GM21528 (cell line): ENCODE data around the gene VPS13D.
"Not testable (repeated sequence)": the region's sequence is repeated elsewhere in the genome, so short reads cannot be mapped to it uniquely, and the experiment has no call there.

ENCODE experiments used
- ATAC-seq: cut with Tn5 transposase; IDR thresholded peaks from one replicate; pipeline ENCODE4 v1.9.1; 2021; ENCODE audit warnings: mild to moderate bottlenecking, moderate library complexity; ENCODE audit not compliant: unreplicated experiment, low FRiP score

Gene VPS13D

DNA sequence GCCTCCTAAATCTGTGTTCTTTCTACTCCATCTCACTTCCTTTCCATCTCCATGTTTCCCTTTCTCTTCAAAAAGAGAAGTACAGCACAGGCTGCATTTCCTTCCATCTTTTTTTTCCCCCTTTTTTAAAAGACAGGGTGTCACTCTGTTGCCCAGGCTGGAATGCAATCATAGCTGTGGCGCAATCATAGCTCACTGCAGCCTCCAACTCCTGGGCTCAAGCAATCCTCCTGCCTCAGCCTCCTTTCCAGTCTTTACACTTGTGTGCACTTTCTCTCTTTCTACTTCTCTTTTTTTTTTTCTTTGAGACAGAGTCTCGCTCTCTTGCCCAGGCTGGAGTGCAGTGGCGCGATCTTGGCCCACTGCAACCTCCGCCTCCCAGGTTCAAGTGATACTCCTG is 95.1 kb downstream of the VPS13D start:
- not testable (repeated sequence) for ATAC-seq

DNA sequence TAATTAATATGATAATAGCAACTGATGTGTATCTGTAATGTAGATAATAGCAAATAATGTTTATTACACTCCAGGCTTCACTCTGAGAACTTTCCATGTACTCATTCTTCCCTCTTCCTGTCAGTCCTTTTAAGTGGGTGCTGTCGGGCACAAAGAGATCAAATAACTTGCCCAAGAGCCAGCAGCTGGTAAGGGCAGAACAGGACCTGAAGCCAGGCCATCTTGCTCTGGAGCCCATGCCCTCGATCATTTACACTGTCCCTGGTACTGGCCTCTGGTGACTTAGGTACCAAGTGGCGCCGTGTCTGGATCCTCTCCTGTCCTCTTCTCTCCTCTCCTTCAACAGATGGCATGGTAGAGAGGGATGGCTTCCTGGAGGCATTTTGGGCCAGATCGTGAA is 97.2 kb downstream of the VPS13D start:
- ATAC-seq: no peak

DNA sequence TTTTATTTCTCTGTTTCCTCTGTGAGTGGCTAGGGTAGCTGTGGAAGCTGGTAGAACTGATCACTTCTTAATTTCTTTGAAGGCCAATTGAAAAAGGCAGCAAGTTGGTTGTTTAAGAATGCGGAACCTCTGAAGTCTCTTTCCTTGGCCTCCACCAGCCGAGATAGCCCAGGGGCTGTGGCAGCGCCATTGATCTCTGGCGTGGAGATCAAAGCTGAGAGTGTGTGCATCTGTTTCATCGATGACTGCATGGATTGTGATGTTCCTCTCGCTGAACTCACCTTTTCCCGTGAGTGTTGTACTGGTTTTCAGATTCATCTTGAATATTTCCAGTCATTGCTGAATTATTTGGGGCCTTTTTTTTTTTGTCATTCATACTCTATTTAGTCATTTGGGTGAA is 97.7 kb downstream of the VPS13D start:
- no peak for ATAC-seq

DNA sequence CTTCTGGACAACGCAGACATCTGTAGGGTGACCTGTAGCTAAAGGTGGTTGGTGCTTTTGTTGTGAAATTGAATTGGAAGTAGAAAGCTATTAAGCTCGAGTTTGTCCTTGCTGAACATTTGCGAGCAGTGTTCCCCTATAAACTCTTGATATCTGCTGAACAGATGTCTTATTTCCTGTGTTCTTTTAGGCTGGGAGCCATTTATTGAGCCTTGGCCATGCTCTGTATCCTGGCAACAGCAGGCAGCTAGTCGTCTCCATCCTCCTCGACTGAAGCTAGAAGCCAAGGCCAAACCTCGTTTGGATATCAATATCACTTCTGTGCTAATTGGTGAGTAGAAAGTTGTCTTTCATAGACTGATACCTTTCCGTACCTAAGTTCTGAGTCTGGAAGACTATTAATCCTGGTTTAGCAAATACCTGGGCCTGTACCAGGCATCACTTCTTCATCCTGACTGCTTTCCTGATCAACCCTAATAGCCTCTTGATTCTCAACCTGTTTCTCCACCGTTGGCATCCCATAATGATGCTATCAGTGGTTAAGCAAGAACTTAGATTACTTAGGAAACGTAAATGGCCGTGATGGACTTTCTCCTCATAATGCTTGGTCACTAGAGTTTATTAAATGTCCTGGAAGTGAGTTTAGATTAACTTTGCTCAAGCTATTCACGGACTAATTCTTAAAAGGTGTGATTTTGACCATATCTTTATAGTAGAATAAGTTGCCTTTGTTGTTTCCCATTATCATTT is 103.4 kb downstream of the VPS13D start:
- no peak for ATAC-seq

DNA sequence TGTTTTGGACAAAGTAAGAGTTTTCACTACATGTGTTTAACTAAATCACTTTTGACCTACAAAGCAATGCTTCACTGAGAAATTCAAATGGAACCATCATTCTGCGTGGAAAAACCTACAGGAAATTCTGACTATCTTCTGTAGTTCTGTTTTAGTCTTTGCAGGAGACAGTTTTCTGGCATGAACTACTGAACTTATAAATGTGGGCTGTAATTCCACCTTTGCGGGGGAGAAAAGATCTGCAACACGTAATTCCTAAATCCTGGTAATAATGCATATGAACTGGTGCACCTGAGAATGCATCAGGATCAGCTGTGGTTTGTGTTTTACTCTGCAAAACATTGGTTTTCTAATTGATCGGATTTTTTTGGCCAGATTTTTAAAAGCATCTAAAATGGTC is 106.0 kb downstream of the VPS13D start:
- ATAC-seq: no peak

DNA sequence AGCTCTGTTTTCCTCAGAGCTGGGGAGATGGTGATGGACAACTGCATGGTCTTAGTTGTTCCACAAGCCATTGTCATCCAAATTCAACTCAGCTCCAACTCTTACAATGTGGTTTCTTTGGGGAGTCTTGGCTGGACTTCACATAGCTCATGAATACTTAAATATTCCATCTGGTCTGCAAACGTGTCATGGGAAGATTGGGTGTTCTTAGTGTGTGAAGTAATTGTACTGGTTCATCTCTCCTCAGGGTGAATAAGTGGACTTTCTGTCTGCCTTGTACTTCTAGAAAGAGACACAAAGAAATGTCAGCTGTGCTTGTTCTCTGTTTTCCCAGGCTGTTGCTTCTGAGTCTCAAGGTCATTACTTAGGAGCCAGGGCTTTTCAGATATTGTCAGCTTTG is 106.6 kb downstream of the VPS13D start:
- ATAC-seq: no peak

DNA sequence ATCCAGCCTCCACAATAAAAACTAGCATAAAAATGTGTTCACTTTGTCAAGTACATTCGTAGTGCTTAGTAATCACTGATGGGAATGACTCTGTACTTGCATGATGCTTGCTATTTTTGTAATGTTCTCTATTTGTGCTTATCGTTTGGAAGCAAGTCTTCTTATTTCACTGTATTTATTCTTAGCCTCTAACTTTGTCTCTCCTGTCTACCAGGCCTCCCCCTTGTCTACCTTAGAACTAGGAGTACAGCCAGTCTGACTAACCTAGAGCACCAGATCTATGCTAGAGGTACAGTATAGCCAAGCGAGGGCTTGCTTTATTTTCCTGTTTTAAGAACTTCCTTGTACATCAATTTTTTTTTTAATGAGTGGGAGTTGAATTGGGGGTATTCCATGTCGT is 108.2 kb downstream of the VPS13D start:
- ATAC-seq: no peak

DNA sequence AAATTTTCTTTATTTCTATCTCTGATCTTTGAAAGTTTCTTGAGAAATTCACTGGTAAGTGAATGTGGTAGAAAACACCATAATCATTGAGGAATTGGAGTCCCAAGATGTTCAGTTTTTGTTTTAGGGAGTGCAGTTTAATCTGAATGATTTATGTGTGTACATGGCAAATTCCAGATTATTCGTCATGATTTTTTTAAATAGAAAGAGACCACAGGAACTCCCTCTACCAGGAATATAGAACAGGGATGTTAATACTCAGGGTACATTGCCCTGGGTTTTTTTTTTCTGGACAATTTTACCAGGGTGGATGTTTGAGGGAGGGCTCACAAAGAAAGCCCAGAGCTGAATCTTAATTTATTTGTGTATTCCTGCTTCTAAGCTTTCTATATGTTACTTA is 109.0 kb downstream of the VPS13D start:
- ATAC-seq: no peak

DNA sequence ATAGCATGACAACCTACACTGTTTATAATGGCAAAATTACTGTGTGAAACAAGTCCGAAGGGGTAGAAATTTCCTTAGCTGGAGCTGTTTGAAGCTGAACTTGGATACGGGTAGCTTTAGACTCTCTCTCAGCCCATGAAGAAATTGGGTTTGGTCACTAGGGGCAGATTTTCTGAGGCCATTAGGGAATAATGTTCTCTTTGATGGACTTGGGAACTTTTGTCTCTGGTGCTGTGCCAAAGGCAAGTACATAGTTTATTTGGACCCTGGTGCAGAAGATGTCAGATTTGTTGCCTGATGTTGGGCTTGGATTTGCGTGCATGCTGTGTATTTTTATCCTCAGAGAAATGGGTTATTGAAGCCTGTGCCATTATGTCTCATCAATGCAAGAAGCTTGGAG is 109.6 kb downstream of the VPS13D start:
- ATAC-seq: no peak

DNA sequence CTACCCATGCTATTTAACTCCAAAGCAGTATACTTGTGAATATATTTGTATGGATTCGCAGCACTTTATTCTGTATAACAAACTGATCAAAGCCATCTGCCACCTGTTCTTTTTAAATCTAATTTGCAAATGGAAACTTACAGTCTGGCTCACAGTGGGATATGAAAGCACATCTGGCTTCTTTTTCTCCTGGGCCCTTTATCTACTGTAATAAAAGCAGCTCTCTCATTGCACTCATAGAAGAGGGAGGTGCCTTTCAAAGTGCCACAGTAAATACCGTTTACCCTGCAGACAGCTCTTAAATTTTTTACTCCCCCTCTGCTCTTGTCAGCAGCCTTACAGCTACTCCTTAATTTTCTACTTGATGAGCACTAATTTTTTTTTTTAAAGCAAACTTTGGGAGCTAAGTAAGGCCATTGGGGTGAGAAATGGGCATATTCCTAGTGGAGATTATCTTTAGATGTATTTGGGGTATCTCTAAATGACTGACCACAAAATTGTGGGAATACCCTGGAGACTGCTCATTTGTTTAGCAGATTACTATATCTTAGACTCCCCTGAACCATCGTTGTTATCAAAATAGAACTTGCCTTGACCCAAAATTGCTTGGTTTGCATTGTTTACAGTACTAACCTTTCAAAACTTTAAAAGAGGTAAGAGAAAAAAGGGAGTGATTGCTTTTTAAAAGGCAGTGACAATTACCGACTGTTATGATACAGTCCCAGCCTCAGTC is 110.1 kb downstream of the VPS13D start:
- ATAC-seq: no peak

DNA sequence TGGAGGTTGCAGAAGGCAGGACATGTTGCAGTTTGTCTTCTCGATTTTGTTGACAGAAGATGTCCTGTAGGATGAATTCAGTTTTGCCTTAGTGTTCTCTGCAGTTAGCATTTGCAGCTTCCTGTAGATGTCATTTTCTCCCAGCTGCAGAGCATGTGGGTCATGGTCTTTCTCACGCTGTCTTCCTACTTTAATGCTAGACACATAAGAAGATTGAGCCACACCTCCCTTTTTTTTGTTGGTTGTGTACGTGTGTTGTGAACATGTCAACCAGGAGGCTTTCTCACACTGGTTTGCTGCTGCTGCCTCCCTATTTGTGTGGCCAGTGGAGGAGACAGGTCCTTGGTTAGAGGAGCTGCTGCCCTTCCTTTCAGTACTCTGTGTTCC is 110.7 kb downstream of the VPS13D start:
- ATAC-seq: no peak

DNA sequence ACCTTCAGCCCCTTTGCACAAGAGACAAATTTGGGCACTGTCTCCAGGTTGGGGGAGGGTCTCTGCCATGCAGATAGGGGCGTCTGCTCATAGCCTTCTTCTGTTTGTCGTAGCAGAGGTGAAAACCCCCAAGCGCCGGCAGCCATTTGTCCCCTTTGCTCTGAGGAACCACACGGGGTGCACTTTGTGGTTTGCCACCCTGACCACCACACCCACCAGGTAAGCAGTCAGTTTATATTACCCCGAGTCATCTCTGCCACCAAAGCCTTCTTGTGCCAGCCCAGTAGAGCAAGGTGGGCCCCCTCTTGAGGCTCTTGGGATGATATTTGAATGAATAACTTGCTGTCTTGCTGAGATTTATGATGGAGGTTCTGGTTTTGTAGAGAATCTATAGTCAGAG is 111.8 kb downstream of the VPS13D start:
- ATAC-seq: no peak

DNA sequence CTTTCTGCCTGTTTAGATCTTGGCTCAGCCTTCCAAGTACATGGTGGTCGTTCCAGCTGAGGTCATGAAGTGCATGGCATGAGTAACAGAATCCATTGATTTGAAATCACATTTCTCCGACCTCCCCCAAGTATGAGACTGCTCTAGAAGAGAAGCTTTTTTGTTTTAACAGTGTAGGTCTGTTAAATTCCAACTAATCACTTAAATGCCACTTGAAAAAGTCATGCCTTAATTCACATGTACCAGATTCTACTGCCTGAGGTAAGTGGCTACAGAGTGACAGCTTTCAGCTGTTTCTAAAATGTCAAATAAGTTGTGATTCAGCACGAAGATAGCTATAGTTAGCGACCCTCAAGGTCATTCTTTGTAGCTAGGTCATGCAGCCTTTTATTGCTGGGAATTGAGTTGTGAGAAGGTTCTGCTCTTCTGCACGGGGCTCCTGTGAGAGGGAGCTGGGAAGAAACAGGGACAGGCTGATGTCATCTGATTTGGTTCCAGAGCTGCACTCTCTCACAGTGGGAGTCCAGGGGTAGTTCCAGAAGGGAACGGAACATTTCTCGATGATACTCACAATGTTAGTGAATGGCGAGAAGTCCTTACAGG is 112.7 kb downstream of the VPS13D start:
- no peak for ATAC-seq

DNA sequence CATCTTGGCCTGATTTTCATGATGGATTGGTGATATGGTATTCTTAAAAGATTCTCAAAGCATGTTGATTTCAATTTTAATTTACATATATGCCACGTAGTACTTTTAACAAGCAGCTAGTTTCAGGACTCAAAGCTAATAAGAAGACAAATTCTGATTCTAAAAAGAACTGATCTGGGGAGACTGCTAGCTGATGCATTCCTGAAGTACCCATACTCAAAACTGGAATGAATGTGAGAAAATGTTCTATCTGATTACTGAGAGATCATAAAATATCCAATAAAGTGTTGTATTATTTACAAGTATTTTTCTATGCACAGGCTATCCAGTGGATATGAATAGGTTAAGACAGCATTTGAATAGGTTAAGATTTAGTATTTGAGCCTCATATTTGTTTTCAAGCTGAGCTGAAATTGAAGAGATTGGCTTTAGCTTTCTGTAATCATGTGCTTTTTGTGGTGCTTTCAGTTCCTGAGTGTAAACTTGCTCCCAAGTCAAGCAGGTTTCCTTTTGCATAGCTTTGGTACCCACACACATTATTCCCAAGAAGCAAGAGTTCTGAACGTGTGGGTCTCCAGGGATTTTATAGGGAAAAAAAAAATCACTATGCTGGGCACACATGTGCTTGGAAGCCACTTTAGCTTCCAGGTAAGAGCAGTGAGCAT is 114.1 kb downstream of the VPS13D start:
- ATAC-seq: no peak

DNA sequence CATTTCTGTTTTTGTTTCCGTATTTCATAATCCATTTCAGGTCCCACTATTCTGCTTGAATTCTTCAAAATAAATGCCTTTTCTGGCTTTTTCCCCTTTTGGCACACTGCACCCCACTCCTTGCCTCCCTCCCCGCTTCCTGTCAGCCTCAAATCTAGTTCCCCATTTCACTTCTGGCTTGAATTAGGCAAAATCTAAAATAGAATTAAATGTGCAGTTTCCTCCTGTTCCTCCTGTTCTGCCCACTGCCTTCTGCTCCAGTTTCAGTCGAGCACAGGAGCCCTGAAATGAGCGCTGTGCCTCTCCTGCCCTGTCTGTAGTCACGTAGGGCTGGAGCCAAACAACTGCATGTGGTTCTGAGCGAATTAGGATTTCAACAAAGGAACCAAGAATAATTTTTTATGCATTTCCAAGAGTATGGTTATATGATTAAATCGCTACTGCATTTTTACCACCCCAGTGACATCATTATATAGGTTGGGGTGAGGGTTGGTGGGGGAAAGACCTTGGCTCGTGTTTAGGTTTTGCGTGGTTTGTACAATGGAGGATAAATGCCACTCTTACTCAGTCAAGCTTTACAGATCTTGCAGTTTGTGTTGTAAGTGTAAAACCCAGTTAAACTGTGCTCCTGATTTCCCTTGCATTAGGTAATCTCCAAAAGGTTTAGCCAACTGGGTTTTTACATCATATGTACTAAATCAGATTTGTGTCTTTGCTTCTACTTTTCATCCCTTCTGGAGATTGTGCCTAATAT is 114.9 kb downstream of the VPS13D start:
- ATAC-seq: no peak

DNA sequence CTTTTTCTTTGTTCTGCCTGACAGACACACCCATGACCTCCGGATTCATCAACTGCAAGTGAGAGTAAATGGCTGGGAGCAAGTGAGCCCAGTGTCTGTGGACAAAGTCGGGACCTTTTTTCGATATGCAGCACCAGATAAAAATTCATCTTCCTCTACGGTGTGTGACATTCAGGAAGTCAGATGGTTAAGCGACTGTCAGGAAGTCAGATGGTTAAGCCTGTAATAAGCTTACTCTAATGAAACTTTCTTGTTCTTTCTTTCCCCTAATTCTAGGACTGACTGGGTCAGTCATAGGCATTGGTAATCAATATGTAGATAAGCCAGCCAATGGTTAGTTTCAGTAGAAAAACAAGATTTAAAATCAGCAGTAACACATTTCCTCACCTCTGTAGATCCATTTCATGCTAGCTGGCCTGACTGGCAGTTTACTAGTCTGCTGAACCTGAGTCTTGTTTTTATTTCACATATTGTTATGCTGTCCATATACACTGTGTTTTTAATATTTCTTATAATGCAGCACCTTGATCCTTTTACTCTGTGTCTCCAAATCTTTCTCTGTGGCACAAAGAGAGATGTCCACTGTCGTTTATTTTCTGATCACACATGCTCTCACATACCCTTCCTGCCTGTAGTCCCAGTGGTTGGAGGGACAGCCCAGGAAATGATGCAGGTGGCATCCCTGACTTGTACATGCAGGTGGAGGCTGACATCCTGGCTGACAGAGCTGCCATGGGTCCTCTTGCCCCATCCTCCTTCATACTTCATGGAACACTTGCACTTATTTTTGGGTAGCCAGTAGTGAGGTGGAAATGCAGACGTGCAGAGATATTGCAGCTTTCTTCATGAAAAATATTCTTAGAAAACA is 115.8 kb downstream of the VPS13D start:
- ATAC-seq: no peak

DNA sequence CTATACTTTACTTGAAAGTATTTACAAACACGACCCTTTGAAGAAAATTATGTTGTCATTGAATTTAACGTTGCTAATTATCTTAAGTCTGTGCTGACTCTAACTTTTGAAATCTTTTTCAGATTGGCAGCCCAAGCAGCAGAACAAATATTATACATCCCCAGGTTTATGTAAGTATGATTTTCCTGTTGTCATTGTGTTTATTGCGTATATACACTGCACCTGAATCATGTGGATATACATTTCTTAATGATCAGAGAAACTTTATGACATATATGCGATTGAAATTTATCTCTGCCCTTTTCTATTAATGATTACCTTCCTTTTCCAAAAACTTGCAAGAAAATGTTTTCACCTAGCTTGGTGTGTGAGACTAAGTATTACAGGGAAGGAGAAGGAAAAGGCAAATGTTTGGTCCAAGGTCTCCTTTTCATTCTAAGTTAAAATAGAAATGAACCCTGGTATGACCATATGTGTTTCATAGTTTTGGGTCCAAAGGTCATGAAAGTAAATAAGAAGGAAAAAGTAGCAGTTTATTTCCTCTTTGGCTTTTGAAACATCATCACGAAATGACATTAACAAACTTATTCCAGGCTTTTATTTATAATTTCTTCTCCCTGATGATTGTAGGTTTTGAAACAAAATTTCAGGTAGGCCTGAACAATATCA is 116.8 kb downstream of the VPS13D start:
- no peak for ATAC-seq

DNA sequence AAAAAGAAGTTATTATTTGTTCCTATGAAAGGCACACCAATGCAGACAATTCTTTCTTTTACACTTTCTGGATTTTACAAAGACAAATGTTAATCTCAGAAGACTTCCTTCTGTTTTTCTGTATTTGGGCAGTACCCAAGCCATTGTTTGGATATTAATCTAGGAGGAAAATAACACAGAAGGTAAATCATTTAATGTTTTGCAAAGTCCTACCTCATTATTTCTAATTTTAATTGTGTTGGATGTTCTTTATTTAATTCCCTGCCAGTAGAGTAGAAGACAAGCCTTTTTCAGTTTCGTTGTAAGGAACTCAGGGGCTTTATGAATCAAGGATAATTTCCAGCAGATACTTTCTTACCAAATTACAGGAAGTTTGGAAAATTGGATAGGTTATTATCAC is 118.3 kb downstream of the VPS13D start:
- no peak for ATAC-seq

DNA sequence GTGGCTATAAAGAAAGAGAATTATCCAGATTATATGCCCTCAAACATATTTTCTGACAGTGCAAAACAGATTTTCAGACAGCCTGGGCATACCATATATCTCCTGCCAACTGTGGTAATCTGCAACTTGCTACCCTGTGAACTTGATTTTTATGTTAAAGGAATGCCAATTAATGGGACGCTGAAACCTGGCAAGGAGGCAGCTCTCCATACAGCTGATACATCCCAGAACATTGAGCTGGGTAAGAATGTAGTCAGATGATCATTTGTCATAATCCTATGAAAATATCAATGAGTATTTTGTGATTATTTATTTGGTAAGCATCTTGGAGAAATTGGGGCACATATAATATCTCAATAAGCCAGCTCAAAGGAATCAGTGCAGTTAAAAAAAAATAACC is 124.2 kb downstream of the VPS13D start:
- no peak for ATAC-seq
